ENCODE measurements around the gene CNIH2. TPM values are rescaled to one million over a fixed set of nuclear protein-coding genes. Genes with fewer than 3 reads are reported as not detected.

CNIH2 gene
- total and polyA plus RNA-seq, 9 of the 15 experiments (the other 6 are each of a cell fraction or from before 2014, with no cell fraction given) = 0.26 to 0.89 (median 0.40) TPM; not detected in 4

DNA sequence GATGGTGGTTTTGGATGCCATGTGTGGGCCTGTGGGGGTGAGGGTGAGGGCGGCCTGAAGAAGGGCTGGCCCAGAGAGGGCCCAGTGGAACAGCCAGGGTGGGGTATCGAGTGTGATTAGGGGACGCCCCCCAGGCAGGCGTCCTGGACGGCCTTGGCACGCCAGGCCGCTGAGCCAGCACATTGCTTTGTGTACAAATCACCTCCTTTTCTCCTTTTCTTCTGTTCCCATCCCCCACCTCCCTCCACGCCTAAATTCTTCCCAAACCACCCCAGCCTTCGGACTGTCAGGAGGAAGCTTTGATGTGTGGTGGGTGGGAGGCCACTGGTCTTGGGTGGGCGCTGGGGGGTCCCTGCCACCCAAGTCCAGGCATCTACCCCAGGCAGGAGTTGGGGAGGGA lies 46.7 kb downstream of the CNIH2 start:
- Histone ChIP-seq H3K9me3 (replicated peaks; ENCODE audit: control insufficient read depth, insufficient read depth, low read depth, low read length) (no peaks in the 10 kb centered on the region), H3K27ac (ENCODE audit: extremely low read depth, low read depth, low read length) (no peak overlapping the region), H4K20me1 (replicated peaks; ENCODE audit: control insufficient read depth, insufficient read depth, low read length) (no peaks in the 10 kb centered on the region), H3K79me2 (ENCODE audit: control insufficient read depth, insufficient read depth, low read length) (no peaks in the 10 kb centered on the region), H3K27me3 (ENCODE audit: control insufficient read depth in 2 of 2, insufficient read depth in 2 of 2, low read length in 2 of 2) (no peaks in the 10 kb centered on the region), H3K4me3 (no peak overlapping the region), H2AFZ (ENCODE audit: low read depth, low read length) (no peak overlapping the region), H3K9me1 (ENCODE audit: control insufficient read depth, insufficient read depth, low read length) (peaks cover 4% of the 10 kb centered on the region), H3K4me2 (ENCODE audit: insufficient read depth, low read length) (no peak overlapping the region), H3K36me3 (ENCODE audit: control insufficient read depth, insufficient read depth, low read length) (no peaks in the 10 kb centered on the region), H3K4me1 (replicated peaks in 1 of 2; ENCODE audit: control insufficient read depth in 2 of 2, insufficient read depth in 2 of 2, low read length in 2 of 2) (peaks cover 12 to 49% of the 10 kb centered on the region in 2 experiments; a peak in 4 of 5 replicates), H3K9ac (ENCODE audit: insufficient read depth in 1 of 2, low read depth in 2 of 2, low read length in 2 of 2) (peak overlapping the region in 1 of 2 experiments; percentile 55; a peak in 2 of 4 replicates)
- intact Hi-C loops (cut with micrococcal nuclease) = no loop called here
- TF ChIP-seq C11orf30 (IDR thresholded peaks at IDR 0.05; ENCODE audit: low read depth) (0 out of 2 replicates have a peak, but pooled peaks have one; percentile 7), RBM39 (optimal IDR thresholded peaks at IDR 0.05; ENCODE audit: low read depth, low read length) (no peak)
- ChIA-PET POLR2A (no interaction called here), CTCF (ENCODE audit: low intra/inter-chr PET ratio) (no interaction called here)
- DNase-seq (ENCODE audit: extremely low read depth in 1 of 4, low spot score in 3 of 4) (no peak), FAIRE-seq (no peak), ATAC-seq (no peak)
- WGBS (ENCODE audit: insufficient coverage, low coverage, missing lambda C conversion rate) = 32% methylated on average over 8 of the region's 10 CpGs
- in situ Hi-C loops (cut with MboI) = loop anchor here (5.0 kb wide), 1 partner anchor 107 kb away; no protein-coding TSS in a partner anchor
- BruUV-seq (replicated peaks) = no TSS peak

- Histone ChIP-seq H3K27ac (ENCODE audit: extremely low read depth, low read depth, low read length) (no peak overlapping the region), H4K20me1 (replicated peaks; ENCODE audit: control insufficient read depth, insufficient read depth, low read length) (no peaks in the 10 kb centered on the region), H2AFZ (ENCODE audit: low read depth, low read length) (peak overlapping the region; percentile 55; the same call in 1 of the 2 replicates), H3K9me3 (replicated peaks; ENCODE audit: control insufficient read depth, insufficient read depth, low read depth, low read length) (no peaks in the 10 kb centered on the region), H3K9me1 (ENCODE audit: control insufficient read depth, insufficient read depth, low read length) (peaks cover 4% of the 10 kb centered on the region), H3K4me3 (no peak overlapping the region), H3K9ac (ENCODE audit: insufficient read depth in 1 of 2, low read depth in 2 of 2, low read length in 2 of 2) (peak overlapping the region in 1 of 2 experiments; percentile 55; a peak in 2 of 4 replicates), H3K27me3 (ENCODE audit: control insufficient read depth in 2 of 2, insufficient read depth in 2 of 2, low read length in 2 of 2) (no peaks in the 10 kb centered on the region), H3K4me2 (ENCODE audit: insufficient read depth, low read length) (no peak overlapping the region), H3K4me1 (replicated peaks in 1 of 2; ENCODE audit: control insufficient read depth in 2 of 2, insufficient read depth in 2 of 2, low read length in 2 of 2) (peaks cover 16 to 55% of the 10 kb centered on the region in 2 experiments; a peak in 4 of 5 replicates), H3K36me3 (ENCODE audit: control insufficient read depth, insufficient read depth, low read length) (no peaks in the 10 kb centered on the region), H3K79me2 (ENCODE audit: control insufficient read depth, insufficient read depth, low read length) (no peaks in the 10 kb centered on the region)
- in situ Hi-C loops (cut with MboI) (loop anchor here (5.0 kb wide), 1 partner anchor 108 kb away; no protein-coding TSS in a partner anchor), intact Hi-C loops (cut with micrococcal nuclease) (no loop called here)
- TF ChIP-seq BHLHE40 (IDR thresholded peaks at IDR 0.05; ENCODE audit: low read length) (peak; percentile 13; the same call in 1 of the 2 replicates), NFXL1 (CRISPR knock-in tag; IDR thresholded peaks at IDR 0.05) (no peak), KDM1A (IDR thresholded peaks at IDR 0.05) (0 out of 4 replicates have a peak, but pooled peaks of 1 of the 2 experiments have one; percentile 53)
- TF ChIP-seq, protein P1, sequence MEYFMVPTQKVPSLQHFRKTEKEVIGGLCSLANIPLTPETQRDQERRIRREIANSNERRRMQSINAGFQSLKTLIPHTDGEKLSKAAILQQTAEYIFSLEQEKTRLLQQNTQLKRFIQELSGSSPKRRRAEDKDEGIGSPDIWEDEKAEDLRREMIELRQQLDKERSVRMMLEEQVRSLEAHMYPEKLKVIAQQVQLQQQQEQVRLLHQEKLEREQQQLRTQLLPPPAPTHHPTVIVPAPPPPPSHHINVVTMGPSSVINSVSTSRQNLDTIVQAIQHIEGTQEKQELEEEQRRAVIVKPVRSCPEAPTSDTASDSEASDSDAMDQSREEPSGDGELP (CRISPR knock-in tag; IDR thresholded peaks at IDR 0.05; ENCODE audit: borderline replicate concordance) = peak; percentile 18; the same call in 1 of the 2 replicates
- FAIRE-seq = no peak
- no peak for ATAC-seq
- ChIA-PET POLR2A (no interaction called here), CTCF (ENCODE audit: low intra/inter-chr PET ratio) (no interaction called here)
- no peak for DNase-seq (ENCODE audit: extremely low read depth in 1 of 4, low spot score in 3 of 4)
- no TSS peak for BruUV-seq (replicated peaks)
- 60% methylated on average over 5 of the region's 8 CpGs for WGBS (ENCODE audit: insufficient coverage, low coverage, missing lambda C conversion rate)
Measured at GRCh38 chr11:66325263-66325671, 47.3 kb downstream of the CNIH2 start.

Measured in K562 (cell line).